Measurements from ENCODE around the gene ATP5MC2. TPM values are rescaled to one million over a fixed set of nuclear protein-coding genes. Genes with fewer than 3 reads are reported as not detected.
A peak's percentile ranks its signal among the peaks of the same experiment; 100 is the strongest.

The ATP5MC2 gene
- total and polyA plus RNA-seq, 10 donors: 231 to 526 (median 304) TPM

DNA sequence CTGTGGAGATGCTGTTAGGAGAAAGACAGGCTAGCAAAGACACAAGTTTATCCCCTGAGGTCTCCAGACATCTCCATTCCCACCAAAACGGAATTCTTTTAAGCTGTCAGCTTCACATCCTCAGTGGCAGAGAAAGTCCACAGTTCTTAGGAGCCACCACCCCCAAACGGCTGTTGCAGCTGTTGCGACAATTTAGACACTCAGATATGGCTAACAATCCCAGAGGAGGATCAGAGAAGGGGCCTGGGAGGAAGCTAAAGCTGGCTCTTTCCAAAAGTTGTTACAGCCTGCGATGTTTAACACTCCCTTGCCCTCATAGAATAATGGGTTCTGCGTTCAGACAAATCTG is 1.9 kb upstream of the ATP5MC2 start:
- peaks cover 0 to 19% (median 0%) of the 10 kb centered on the region in 7 donors for H3K27me3 ChIP-seq (replicated peaks in 1 of 7)
- 69 to 82% (median 81%) methylated on average over 5 of the region's 5 CpGs for WGBS, 5 donors
- no peak for DNase-seq
- H3K4me1 ChIP-seq: peaks cover 14 to 46% (median 38%) of the 10 kb centered on the region in 6 donors
- peak overlapping the region in 2 of 8 donors; percentile 90 to 96 for H3K4me3 ChIP-seq
- no peaks in the 10 kb centered on the region for H3K9me3 ChIP-seq
- H3K27ac ChIP-seq: peak overlapping the region; percentile 78 to 94 (median 90)
- H3K36me3 ChIP-seq: peaks cover 0 to 16% (median 9%) of the 10 kb centered on the region in 6 donors
- intact Hi-C loops (cut with DNase I; ENCODE audit: low total_unique reads): loop anchor here (2.0 kb wide), 1 partner anchor 135 kb away; no protein-coding TSS in a partner anchor
- no peak for TF ChIP-seq POLR2AphosphoS5 (IDR thresholded peaks at IDR 0.05)
- TF ChIP-seq, protein P1, sequence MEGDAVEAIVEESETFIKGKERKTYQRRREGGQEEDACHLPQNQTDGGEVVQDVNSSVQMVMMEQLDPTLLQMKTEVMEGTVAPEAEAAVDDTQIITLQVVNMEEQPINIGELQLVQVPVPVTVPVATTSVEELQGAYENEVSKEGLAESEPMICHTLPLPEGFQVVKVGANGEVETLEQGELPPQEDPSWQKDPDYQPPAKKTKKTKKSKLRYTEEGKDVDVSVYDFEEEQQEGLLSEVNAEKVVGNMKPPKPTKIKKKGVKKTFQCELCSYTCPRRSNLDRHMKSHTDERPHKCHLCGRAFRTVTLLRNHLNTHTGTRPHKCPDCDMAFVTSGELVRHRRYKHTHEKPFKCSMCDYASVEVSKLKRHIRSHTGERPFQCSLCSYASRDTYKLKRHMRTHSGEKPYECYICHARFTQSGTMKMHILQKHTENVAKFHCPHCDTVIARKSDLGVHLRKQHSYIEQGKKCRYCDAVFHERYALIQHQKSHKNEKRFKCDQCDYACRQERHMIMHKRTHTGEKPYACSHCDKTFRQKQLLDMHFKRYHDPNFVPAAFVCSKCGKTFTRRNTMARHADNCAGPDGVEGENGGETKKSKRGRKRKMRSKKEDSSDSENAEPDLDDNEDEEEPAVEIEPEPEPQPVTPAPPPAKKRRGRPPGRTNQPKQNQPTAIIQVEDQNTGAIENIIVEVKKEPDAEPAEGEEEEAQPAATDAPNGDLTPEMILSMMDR (IDR thresholded peaks at IDR 0.05 in 8 of 11, conservative IDR thresholded peaks at IDR 0.05 in 3 of 11): no peak
- TF ChIP-seq POLR2A (IDR thresholded peaks at IDR 0.05): no peak

DNA sequence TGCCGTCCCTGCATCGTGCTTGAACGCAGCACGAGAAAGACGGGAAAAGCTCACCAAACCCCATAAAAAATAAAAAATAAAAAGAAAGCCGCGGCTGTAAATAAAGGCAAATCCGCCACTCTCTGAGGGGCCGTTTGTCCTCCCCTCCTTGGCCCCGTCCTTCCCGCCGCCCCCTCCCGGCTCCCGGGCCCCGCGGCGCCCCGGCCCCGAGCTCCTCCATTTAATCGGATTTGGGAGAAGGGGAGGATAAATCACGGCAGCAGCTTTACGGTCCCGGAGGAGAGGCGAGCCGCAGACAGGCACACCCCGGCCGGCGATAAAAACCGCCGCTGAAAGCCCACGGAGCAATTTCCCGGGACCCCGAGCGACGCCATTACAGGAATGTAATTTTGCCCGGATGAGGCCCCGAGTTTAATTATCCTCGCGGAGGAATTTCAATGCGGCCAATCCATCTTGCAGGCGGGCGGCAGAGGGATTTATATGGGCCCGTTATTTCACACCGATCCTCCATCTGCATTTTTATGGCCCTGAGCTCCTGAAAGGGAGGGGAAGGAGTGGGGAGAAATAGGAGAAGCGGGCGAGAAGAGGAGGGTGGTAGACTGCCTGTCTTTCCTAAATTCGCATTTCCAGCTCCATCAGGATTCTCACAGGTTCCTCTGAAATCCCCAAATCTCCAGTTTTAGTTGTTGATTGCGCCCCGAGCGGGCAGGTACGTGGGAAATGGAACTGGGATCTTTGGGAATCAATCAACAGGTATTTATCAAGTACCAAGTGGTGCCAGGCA is 1.3 kb upstream of the ATP5MC2 start:
- Histone ChIP-seq H3K36me3 (peaks cover 0 to 22% (median 15%) of the 10 kb centered on the region in 6 donors), H3K27ac (peak overlapping the region; percentile 78 to 94 (median 90)), H3K4me3 (peak overlapping the region; percentile 90 to 96 (median 94)), H3K27me3 (replicated peaks in 1 of 7) (peaks cover 0 to 19% (median 0%) of the 10 kb centered on the region in 7 donors), H3K4me1 (peaks cover 14 to 50% (median 41%) of the 10 kb centered on the region in 6 donors), H3K9me3 (no peaks in the 10 kb centered on the region)
- intact Hi-C loops (cut with DNase I; ENCODE audit: low total_unique reads): loop anchor here (2.0 kb wide), 1 partner anchor 134 kb away; no protein-coding TSS in a partner anchor
- TF ChIP-seq POLR2AphosphoS5 (IDR thresholded peaks at IDR 0.05) (no peak), POLR2A (IDR thresholded peaks at IDR 0.05) (no peak)
- TF ChIP-seq, protein P1 (IDR thresholded peaks at IDR 0.05 in 8 of 11, conservative IDR thresholded peaks at IDR 0.05 in 3 of 11): no peak
- DNase-seq: peak; percentile 80
- WGBS, 5 donors: 12 to 16% (median 13%) methylated on average over 50 to 51 of the region's 51 CpGs

DNA sequence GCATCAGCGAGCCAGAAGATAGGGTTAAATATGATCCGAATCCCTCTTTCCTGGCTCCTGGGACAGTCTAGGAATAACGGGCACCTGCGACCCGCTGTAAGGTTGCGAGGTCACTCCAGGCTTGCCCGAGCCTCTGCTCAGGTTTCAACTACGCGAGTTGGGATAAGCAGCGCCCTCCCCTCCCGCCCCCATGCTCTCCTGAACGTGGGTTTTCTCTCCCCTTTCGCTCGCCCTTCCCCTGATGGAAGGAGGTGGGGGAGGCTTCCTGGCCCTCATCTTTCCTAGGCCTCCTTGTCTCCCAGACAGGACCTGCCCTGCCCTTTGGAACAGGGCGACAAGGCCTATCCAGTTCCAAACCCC is 753 bp upstream of the ATP5MC2 start:
- Histone ChIP-seq H3K4me1 (peaks cover 14 to 56% (median 41%) of the 10 kb centered on the region in 6 donors), H3K9me3 (no peaks in the 10 kb centered on the region), H3K27ac (peak overlapping the region; percentile 78 to 94 (median 90)), H3K4me3 (peak overlapping the region; percentile 90 to 96 (median 94)), H3K27me3 (replicated peaks in 1 of 7) (peaks cover 0 to 19% (median 0%) of the 10 kb centered on the region in 7 donors), H3K36me3 (peaks cover 0 to 27% (median 21%) of the 10 kb centered on the region in 6 donors)
- WGBS, 5 donors: 2 to 13% (median 7%) methylated on average over 15 of the region's 15 CpGs
- peak; percentile 81 for DNase-seq
- no peak for TF ChIP-seq POLR2AphosphoS5 (IDR thresholded peaks at IDR 0.05)
- TF ChIP-seq POLR2A (IDR thresholded peaks at IDR 0.05): no peak
- TF ChIP-seq, protein P1 (IDR thresholded peaks at IDR 0.05 in 8 of 11, conservative IDR thresholded peaks at IDR 0.05 in 3 of 11): no peak
- intact Hi-C loops (cut with DNase I; ENCODE audit: low total_unique reads): loop anchor here (2.0 kb wide), 1 partner anchor 134 kb away; no protein-coding TSS in a partner anchor
